SKM-1 (cell line): Measurements from ENCODE around the gene IKZF4.

Experiments
- DNase-seq: peaks from one replicate; lab custom pipeline; 2025; ENCODE audit not compliant: unreplicated experiment; lab: John Stamatoyannopoulos, UW

The IKZF4 gene

DNA sequence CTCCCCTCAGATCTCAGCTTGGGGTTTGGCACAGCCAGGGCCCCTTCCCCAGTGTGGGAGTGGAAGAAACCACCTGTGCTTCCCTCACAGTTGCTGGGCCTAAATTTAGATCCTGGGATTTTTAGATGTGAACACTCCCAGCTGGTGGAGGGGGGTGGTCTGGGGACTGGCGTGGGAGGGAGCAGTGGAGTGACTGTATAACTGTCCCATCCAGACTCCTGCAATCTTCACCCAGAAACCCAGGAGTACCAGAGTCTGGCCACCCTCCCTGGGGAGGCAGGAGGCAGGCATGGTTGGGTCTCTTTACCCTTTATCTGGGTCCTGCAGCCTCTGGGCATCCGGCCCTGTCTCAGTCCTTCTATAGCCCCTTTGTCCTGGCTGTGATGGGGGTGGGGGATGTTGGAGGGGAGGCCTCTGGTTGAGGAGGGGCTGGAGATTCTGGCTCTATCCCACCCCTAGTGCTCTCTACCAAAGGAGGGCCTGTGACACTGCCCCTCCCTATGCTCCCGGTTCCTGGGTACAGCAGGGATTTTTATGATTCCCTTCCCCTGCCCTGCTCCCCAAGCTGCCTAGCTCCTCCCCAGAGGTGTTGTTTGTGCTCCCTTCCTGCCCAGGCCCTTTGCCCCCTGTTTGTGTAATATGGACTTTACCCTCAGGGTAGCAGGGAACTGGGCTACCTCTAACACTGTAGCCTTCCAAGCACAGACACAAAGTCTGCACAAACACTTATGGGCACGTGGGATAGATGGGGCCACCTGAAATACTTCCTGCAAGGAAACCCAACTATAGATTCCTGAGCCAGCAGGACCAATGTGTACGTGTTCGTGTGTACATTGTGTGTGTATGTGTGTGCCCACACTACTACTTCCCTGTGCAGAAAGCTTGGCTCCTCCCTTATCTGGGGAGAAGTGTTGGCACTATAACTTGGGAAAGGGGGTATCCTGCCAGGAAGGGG lies 60.8 kb downstream of the IKZF4 start:
- DNase-seq = no peak

DNA sequence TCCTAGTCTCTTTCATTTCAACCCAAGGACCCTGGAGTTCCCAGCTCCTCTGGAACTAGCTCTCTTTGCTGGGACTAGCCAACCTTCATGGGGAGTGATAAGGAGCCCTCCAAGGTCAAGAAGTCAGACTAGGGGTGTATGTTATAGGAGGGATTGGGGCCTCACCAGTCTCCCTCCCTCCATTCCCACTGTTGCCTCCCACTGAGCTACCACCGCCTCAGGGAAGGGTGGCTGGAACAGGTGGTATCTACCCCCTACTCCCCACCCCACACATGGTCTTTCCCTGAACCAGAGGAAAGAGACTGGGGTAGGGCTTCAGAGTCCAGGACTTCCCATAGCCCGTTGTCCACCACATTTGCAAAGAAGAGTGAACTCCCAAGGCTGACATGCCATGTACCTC lies 61.5 kb downstream of the IKZF4 start:
- DNase-seq = no peak

DNA sequence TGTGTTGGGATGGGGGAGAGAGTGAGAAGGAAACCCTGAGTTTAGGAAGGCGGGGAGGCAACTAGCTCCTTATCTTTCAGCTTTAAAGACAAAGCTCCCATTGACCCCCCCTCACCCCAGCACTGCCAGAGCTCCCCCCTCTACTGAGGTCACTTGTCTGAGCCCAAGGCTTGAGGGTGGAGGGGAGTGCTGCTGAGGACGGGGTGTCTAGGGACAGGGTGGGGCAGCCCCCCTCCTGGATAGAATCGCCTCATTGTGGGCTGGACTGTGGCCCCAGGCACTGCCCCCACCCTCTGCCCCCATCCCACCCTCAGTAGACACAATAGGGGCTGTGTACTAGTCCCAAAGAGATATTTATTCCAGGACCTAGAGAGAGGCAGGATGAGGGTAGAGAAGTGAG lies 62.1 kb downstream of the IKZF4 start:
- no peak for DNase-seq

DNA sequence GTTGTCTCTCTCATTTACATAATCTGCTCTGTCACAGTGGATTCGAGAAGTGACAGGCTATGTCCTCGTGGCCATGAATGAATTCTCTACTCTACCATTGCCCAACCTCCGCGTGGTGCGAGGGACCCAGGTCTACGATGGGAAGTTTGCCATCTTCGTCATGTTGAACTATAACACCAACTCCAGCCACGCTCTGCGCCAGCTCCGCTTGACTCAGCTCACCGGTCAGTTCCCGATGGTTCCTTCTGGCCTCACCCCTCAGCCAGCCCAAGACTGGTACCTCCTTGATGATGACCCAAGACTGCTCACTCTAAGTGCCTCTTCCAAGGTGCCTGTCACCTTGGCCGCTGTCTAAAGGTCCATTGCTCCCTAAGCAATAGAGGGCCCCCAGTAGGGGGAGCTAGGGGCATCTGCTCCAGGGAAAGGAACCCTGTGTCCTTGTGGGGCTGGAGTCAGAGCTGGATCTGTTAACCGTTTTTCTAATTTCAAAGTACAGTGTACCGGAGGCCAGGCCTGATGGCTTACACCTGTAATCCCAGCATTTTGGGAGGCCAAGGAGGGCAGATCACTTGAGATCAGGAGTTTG lies 64.2 kb downstream of the IKZF4 start:
- no peak for DNase-seq

DNA sequence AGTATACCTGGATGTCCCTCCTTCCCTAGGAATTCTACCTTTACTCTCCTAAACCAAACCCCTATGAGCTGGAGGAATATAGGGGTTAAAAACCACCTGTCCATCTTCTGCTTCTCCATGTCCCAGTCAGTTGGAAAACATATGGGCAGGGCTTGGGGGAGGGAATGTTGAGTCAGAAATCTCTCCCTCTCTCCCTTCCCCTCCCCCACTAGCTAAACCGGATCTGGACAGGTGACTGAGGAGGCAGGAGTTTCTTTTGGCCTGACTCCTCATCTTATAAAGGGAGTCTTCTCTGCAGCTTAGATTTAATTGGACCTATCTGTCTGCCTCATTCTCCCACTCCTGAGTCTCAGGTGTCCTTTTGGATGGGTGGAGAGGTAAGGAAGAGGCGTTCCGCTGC lies 65.3 kb downstream of the IKZF4 start:
- no peak for DNase-seq

GRCh38 chr12:56086608-56087007 lies 65.8 kb downstream of the IKZF4 start:
- DNase-seq = no peak

DNA sequence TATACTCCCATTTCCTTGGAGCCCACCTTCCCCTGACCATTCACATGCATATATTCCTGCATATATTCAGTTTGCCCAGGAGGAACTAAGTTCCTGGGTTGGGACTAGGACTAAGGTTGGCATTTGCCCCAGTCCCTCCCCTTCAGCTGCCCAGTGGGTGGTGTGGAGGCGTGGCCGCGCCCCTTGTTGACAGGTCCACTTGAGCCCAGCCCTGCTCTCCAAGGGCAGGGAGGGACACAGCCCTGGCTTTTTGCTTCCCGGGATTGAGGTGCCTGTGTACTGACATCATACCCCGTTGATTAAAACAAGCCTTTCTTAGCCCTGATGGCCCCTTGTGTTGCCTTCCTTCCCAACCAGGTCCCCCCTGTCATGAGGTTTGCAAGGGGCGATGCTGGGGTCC lies 66.4 kb downstream of the IKZF4 start:
- DNase-seq = no peak
